C1 segment of cervical spinal cord (tissue), 14 donors: ENCODE results near the gene MYADM.

Experiments used
- DNase-seq, 14 donors: peaks; one replicate each; lab custom pipeline; 2025; lab: John Stamatoyannopoulos, UW

The MYADM gene

DNA sequence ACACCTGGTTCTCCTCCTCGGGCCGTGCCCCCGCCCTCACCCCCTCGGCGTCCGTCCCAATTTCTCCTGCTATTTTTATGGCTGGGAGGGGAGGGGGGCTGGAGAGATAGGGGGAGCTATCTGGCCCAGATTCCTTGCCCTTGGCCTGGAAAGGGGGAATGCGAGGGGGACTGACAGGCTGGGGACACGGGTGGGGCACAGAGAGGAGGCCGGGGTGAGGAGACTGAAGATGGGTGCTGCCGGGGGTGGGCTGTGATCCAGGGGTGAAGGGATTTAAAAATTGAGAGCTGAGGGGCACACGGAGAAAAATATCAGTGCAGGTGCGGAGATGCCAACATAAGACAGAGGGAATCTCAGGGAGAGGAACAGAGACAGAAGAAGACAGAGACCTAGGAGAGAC is 16.6 kb downstream of the MYADM start:
- no peak for DNase-seq

DNA sequence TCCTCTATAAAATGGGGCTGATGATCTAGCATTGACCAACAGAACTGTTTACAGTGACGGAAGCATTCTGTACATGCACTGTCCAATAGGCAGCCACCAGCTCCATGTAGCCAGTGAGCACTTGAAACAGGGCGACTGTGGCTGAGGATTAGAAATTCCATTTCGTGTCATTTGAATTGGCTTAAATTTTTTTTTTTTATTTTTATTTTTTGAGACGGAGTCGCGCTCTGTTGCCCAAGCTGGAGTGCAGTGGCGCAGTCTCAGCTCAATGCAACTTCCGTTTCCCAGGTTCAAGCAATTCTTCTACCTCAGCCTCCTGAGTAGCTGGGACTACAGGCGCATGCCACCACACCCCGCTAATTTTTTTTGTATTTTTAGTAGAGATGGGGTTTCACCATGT is 17.4 kb downstream of the MYADM start:
- DNase-seq: no peak

DNA sequence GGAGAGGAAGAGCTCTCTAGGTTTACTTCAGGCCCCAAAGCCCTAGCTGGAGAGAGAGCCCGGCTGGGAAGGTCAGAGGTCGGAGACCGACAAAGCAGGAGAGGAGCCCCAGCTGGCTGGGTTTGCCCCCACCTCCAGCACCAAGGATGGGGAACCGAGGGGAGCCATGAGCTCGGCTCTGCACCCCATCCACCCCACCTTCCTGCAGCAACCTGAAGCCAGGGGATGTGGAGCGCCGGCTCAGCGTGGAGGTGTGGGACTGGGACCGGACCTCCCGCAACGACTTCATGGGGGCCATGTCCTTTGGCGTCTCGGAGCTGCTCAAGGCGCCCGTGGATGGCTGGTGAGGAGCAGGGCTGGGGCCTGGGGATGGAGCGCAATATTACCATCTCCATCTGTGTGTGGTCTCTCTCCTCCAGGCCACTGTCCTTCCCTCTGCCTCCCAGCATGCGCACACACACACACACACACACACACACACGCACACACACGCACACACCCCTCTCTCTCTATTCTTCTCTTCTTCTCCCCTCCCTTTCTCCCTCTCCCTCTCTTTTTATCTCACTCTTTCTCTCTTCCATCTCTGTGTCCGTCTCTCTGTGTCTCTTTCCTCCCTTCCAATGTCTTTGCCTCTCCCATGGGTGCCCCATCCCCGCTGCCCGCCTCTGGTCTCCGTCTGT is 24.8 kb downstream of the MYADM start:
- no peak for DNase-seq

DNA sequence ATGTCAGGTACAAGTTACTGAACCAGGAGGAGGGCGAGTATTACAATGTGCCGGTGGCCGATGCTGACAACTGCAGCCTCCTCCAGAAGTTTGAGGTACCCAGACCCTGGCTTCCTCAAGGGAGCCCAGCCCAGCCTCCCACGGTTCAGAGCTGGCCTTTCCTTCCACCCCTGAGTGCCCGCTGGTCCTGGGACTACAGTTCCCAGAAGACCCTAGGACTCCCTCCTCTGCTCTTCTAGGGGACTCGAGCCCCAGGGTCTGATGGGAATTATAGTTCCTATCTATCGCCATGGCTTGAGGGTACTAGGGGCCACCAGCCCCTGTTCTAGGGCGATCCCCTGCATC is 25.3 kb downstream of the MYADM start:
- DNase-seq: no peak

DNA sequence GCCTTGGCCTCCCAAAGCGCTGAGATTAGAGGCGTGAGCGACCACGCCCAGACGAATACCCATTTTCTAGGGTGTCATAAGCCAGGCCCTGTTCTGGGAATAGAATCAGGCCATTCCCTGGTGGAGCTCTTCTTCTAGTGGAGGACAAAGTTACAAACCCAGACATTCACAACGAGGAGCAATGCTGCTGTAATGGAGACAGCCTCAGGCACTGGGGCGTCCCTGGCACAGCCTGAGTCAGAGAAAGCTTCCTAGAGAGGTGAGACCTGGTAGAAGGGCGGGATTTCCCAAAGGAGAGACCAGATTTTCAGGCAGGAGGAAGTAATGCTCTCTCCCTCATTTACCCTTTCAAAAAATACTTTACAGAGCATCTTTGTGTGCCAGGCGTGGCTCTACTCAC is 27.0 kb downstream of the MYADM start:
- no peak for DNase-seq

DNA sequence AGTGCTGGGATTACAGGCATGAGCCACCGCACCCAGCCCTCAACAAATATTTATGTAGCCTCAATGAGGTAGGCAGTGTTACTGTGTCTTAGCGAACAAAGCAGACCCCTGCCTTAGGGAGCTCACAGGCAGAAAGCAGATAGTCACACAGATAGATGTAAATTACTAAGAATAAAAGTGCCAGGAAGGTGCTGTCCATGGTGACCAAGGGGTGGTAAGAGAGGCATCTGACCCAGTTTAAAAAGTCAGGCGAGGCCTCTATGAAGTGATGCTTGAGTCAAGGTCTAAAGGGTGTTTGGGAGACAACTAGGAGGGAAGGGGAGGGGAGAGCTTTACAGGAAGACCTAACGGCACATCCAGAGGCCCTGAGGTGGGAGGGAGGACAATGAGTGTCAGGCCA is 29.0 kb downstream of the MYADM start:
- DNase-seq: no peak

DNA sequence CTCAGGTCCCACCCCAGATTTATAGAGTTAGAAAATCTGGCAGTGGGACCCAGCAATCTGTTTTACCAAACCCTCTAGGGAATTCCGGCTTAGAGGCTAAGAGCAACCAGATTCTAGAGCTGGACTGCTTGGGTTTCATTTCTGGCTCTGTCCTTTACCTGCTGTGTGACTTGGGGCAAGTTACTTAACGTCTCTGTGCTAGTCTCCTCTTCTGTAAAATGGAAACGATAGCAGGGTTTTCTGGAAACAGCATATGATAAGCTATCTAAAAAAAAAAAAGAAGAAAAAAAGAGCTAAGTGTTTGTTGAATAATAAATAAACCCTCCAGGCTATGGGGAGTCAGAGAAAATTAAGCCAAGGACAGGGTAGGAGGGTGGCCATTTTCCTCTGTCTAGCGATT is 29.8 kb downstream of the MYADM start:
- no peak for DNase-seq

DNA sequence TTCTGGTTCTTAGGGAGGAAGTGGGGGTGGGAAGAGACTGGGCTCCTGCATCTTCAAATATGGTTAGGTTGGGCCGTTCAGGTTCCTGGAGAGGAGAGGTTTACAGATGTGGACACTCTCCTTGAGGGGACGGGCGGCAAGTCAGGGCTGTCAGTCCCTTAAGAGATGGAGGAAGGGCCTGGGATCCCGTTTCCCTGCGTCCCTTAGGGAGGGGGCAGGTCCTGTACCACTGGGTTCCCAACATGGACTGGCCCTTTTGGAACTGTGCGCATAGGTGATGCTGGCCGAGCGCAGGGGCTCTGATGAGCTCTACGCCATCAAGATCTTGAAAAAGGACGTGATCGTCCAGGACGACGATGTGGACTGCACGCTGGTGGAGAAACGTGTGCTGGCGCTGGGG is 30.5 kb downstream of the MYADM start:
- DNase-seq: no peak

DNA sequence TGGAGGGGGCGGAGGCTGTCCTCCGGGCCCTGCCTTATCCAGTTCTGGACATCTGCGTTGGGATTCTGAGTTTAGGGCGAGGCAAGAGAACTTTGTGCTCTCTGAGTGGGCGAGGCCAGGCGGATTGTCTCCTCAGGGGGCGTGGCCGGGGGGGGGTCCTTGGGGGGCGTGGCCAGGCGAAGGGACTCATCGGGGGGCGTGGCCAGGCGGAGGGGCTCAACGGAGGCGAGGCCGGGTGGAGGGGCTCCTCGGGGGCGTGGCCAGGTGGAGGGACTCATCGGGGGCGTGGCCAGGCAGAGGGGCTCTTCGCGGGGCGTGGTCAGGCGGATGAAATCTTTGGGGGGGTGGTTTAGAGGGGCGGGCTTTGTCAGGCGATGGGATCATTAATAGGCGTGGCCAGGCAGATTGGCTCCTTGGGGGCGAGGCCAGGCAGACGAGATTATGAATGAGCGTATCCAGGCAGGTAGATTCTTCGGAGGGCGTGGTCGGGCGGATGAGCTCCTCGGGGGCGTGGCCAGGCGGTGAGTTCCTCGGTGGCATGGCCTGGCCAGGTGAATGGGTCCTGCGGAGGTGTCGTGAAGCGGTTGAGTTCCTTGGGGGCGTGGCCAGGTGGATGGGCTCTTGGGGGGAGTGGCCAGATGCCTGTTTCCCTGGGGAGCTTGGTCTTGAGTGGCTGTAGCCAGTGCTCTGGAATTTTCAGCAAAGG is 31.1 kb downstream of the MYADM start:
- DNase-seq: no peak

DNA sequence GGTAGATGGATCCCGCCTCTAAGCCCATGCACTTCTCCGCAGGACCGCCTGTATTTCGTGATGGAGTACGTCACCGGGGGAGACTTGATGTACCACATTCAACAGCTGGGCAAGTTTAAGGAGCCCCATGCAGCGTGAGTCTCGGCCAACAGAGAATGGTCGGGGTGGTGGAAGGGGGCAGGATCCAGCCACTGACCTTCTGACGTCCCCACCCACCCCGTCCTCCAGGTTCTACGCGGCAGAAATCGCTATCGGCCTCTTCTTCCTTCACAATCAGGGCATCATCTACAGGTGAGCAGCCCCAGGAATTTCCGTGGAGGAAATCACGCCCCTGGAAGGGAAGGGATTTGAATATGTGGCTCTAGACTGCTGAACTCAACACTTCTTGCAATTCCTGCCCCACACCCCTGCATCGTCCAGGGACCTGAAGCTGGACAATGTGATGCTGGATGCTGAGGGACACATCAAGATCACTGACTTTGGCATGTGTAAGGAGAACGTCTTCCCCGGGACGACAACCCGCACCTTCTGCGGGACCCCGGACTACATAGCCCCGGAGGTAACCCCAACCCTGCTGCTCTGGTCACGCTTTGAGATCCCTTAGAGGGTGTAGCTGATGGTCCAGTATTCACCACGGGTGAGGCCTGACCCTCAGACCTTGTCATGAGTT is 32.6 kb downstream of the MYADM start:
- DNase-seq: no peak

DNA sequence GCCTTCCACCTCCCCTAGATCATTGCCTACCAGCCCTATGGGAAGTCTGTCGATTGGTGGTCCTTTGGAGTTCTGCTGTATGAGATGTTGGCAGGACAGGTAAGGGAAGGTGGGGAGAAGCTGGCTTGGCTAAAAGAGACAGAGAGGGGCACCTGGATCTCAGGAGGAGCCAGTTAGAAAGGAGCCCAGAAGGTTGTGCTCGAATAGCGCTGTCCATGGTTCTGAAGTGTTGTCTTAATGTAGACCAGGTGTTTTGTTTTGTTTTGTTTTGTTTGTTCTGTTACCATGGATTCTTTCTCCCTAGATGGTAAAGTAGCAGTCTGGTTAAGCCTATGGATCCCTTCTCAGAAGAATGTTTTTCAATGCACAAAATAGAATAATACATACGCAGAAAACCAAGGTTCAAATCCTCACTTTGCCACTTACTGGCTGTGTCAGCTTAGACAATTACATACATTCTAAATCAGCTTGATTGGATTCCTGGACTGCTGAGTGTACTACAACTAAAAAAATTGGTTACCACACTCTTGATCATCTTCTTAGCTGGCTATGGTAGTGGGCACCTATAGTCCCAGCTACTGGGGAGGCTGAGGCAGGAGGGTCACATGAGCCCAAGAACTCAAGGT is 35.5 kb downstream of the MYADM start:
- DNase-seq: no peak

DNA sequence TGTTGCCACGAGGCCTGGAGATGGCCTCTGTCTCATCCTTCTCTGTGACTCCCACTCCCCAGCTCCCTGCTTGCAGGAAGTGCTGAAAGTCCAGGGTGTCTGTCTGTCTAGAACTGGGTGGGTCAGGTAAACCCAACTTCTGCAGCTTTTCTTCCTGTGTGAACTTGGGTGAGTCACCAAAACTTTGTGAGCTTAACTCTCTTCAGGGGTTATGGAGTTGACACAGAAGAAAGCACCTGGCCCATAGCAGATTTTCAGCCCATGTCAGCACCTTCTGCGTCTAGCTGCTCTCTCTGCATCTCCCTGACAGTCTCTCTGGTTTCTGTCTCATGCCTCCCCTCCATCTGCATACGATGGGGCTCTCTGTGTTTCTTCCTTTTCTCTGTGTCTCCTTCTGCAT is 37.2 kb downstream of the MYADM start:
- no peak for DNase-seq

DNA sequence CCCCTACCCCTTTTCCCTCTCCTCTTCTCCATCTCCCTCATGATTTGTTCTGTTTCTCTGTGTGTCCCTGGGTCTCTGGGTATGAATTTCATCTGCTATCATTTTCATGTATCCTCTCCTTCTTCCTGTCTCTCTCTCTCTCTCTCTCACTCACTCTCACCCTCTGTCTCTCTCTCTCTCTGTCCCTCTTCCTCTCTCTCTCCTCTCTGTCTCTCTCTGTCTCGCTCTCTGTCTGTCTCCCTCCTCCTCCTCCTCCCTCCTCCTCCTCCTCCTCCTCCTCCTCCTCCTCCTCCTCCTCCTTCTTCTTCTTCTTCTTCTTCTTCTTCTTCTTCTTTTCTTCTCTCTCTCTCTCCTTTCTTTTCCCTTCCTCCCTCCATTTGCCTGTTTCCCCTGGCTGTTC is 38.1 kb downstream of the MYADM start:
- DNase-seq: no peak

DNA sequence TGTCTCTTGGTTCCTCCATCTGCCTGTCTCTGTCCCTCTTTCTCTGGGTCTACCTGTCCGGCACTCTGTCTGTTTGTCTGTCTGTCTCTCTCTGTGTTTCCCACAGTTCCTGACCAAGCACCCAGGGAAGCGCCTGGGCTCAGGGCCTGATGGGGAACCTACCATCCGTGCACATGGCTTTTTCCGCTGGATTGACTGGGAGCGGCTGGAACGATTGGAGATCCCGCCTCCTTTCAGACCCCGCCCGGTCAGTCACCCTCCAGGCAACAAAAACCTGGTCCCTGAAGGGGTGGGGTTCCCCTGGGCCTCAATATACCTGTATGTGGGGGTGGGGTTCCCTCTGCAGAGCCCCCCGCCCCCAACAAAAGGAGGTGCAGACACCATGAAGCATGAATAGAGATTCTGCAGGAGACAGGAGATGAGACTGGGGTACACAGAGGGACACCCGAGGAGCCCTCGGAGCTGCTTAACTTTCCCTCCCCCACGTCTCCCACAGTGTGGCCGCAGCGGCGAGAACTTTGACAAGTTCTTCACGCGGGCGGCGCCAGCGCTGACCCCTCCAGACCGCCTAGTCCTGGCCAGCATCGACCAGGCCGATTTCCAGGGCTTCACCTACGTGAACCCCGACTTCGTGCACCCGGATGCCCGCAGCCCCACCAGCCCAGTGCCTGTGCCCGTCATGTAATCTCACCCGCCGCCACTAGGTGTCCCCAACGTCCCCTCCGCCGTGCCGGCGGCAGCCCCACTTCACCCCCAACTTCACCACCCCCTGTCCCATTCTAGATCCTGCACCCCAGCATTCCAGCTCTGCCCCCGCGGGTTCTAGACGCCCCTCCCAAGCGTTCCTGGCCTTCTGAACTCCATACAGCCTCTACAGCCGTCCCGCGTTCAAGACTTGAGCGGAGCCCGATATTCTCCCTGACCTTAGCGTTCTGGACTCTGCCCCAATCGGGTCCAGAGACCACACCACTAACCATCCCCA is 38.8 kb downstream of the MYADM start:
- DNase-seq: peak in 11 of 14 donors; percentile 6 to 57 (median 17)

DNA sequence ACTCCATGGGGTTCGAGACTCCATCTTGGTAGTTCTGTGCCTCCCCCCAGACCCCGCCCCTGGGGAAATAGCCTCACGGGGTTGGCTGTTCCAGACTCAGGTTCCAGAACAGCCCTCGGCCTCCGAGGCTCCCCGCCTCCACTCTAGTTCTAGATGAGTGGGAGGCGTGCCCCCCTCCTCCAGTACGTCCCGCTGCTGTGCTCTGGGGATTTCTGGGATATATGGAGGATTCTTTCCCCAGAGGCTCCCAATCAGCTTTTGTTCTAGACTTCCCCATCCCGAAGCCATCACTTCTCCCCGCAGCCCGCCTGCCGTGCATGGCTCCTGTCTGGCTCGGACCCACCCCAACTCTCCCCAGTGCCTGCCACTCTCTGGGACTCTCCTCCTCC is 39.5 kb downstream of the MYADM start:
- no peak for DNase-seq

DNA sequence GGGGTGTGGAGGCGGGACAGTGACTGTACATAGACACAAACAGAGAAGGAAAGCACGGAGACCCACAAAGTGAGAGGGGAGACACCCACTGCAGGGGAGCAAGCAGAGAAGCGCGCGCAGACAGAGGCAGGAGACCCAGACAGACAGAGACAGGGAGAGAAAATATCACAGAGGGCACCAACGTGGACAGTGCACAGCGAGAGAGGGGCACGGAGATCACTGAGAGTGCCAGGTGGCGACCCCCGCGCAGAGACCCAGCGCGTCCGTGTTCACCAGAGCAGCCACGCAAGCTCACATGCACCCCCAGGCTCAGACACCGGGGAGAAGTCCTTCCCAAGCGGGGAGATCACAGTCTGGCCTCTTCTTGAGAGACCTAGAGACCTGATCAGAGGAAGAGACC is 40.0 kb downstream of the MYADM start:
- DNase-seq: no peak

DNA sequence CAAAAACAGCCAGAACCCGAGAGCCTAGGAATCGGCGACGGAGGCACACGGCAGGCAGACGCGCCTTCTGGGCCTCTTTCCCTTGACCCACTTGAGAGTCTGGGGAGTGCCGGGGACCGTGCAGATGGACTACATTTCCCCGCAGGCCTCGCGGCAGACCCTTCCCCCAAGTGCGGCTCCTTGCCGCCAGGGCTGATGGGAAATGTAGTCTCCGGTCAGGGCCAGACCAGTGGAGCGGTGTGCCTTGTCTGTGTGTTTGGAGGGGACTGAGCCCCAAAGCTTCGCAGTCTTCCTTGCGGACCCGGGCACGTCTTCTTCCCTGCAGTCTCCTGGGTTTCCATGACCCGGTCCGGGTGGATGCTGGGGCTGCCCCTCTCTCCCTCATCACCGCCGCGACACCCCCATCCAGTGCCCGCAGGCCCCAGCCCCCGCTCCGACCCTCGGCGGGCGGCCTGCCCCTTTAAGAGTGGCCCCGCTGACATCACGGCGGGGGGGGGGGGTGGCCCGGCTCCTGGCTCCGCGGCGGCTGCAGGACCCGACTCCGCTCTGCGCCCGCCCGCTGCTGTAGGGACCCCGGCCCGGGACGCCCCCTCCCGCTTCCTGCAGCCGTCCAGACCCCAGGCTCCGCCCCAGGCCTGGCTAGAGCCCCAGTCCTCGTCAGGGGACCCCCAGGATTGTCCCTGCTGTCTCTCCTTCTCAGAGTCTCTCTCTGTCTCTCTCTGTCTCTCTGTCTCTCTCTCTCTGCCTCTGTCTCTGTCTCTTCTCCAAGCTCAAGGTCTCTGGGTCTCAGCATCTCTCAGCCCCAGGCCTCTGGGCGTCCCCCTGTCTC is 40.6 kb downstream of the MYADM start:
- peak in 13 of 14 donors; percentile 33 to 86 (median 71) for DNase-seq

DNA sequence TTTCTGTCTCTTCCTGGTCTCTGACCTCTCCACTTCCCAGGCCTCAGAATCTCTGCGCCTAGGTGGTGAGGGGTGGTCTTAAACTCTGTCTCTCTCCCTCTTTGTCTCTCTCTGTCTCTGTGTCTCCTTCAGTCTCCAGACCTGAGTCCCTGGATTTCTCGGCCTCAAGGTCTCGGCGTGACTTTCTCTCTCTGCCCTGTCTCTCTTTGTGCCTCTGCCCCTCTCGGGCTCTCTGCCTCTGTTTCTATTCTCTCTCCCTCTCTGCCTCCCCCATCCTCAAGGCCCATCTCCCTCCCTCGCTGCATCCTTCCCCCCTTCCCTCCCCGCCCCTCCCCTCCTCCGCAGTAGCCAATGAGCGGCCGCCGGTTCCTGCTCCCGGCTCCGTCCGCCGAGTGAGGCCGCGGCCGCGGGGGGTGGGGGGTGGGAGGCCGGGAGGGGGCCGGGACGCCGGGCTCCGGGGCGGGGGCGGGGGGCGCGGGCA is 41.3 kb downstream of the MYADM start, which contains the start of gene CACNG7:
Gene CACNG7, plus strand, starts transcription at position 344 of the 481 bp plus-strand sequence. CDS start 3,554 bp downstream, outside the sequence.
- DNase-seq: peak in 11 of 14 donors; percentile 2 to 60 (median 30)

DNA sequence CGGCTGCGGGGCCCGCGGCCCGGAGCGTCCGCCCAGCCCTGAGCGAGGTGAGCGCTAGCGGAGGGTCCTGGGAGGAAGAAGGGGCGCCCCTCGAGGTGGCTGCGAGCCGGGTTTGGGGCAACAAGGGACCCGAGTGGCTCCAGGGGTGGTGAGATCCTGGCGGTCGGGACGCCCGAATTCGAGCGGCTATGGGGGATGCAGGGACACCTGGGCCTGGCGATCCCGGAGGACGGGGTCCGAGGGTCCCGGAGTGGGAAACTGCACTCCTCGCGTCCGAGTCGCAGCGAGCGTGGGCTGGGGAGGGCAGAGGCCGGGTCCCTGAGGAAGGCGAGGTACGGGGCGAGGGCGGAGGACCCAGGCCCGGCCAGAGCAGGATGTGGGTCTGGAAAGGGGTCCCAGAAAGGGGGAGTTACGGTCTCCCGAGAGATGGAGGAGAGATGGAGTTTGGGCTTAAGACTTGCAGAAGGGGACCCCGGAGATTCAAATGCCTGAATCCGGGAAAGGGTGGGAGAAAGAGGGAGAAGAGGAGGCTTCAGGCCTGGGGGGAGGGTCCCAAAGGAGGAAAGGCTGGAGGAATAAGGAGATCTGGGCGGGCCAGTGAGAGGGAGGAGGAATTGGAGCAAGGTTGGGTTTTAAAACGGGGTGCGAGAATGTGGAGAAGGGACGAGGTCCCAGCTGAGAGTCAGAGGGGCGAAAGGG is 41.9 kb downstream of the MYADM start:
- DNase-seq: peak in 1 of 14 donors; percentile 9

DNA sequence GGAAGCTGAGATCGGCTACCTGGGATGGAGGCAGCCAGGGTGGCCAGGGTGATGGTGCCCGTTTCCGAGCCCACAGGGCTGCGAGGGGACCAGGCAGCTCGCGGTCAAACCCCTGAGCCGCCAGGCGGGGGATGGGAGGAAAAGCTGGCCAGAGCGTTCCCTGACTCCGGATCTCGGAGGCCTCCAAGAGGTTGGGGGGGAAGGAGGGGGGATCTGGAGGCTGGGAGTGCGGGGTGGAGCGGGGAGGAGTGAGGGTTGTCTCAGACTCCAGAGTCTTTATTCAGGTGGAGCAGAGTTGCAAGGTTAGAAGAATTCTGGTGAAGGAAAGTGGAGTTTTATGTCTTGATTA is 42.5 kb downstream of the MYADM start:
- DNase-seq: peak in 2 of 14 donors; percentile 12 to 16
